GM12878 (cell line): Measurements from ENCODE around the gene ELOVL5. TPM values are rescaled to one million over a fixed set of nuclear protein-coding genes. Genes with fewer than 3 reads are reported as not detected.

Experiments used
- BCLAF1 ChIP-seq: fragments of 450-650 bp; IDR thresholded peaks from 2 replicates; pipeline ENCODE4 v1.6.1; 2017; ENCODE audit warnings: antibody characterized with exemption, mild to moderate bottlenecking, moderate library complexity
- CBFB ChIP-seq: IDR thresholded peaks from 2 replicates; pipeline ENCODE4 v1.6.1; 2016; ENCODE audit warnings: antibody characterized with exemption, low read depth
- CEBPB ChIP-seq, 2 experiments: fragments of 150-350 bp in 1 of 2; IDR thresholded peaks; 2 replicates each; pipeline ENCODE4 v1.6.1; 2012 to 2014; ENCODE audit warnings: low read depth in 2 of 2, low read length in 2 of 2, borderline replicate concordance in 1 of 2, inconsistent platforms in 1 of 2
- CHD1 ChIP-seq: IDR thresholded peaks from 2 replicates; pipeline ENCODE4 v1.6.1; 2012; ENCODE audit warnings: low read depth, low read length, improper control_type of control experiment
- FOXK2 ChIP-seq: fragments of 450-650 bp; IDR thresholded peaks from 2 replicates; pipeline ENCODE4 v1.6.1; 2017; ENCODE audit warnings: mild to moderate bottlenecking, moderate library complexity
- GATAD2B ChIP-seq: fragments of 450-650 bp; conservative IDR thresholded peaks from 2 replicates; pipeline ENCODE4 v1.6.1; 2017; ENCODE audit warnings: low read depth, mild to moderate bottlenecking, moderate library complexity
- HCFC1 ChIP-seq: fragments of 150-350 bp; IDR thresholded peaks from 2 replicates; pipeline ENCODE4 v1.6.1; 2014; ENCODE audit warnings: low read length
- IKZF2 ChIP-seq, 2 experiments: fragments of 450-650 bp; IDR thresholded peaks; 2 replicates each; pipeline ENCODE4 v1.6.1; 2017; ENCODE audit warnings: mild to moderate bottlenecking in 2 of 2, moderate library complexity in 2 of 2
- JUNB ChIP-seq: IDR thresholded peaks from 2 replicates; pipeline ENCODE4 v1.6.1; 2016; ENCODE audit warnings: antibody characterized with exemption, mild to moderate bottlenecking
- KAT2A ChIP-seq: conservative IDR thresholded peaks from 2 replicates; pipeline ENCODE4 v1.6.1; 2011; ENCODE audit warnings: low read depth, low read length; ENCODE audit not compliant: control insufficient read depth
- KLF5 ChIP-seq: fragments of 450-650 bp; IDR thresholded peaks from 2 replicates; pipeline ENCODE4 v1.6.1; 2014; ENCODE audit warnings: mild to moderate bottlenecking; ENCODE audit not compliant: partially characterized antibody
- MYC ChIP-seq: IDR thresholded peaks from 2 replicates; pipeline ENCODE4 v1.6.1; 2011; ENCODE audit warnings: mild to moderate bottlenecking, low read length, moderate library complexity, inconsistent platforms; ENCODE audit not compliant: insufficient read depth, insufficient replicate concordance, insufficient read length, severe bottlenecking
- NR2C1 ChIP-seq: fragments of 450-650 bp; IDR thresholded peaks from 2 replicates; pipeline ENCODE4 v1.6.1; 2017; ENCODE audit warnings: antibody characterized with exemption, mild to moderate bottlenecking, moderate library complexity
- NR2F1 ChIP-seq: fragments of 450-650 bp; conservative IDR thresholded peaks from 2 replicates; pipeline ENCODE4 v1.6.1; 2017; ENCODE audit warnings: mild to moderate bottlenecking
- NRF1 ChIP-seq: conservative IDR thresholded peaks from 2 replicates; pipeline ENCODE4 v1.6.1; 2011; ENCODE audit warnings: mild to moderate bottlenecking, low read depth, low read length, improper control_type of control experiment
- PAX8 ChIP-seq: fragments of 450-650 bp; IDR thresholded peaks from 2 replicates; pipeline ENCODE4 v1.6.1; 2017; ENCODE audit warnings: mild to moderate bottlenecking, moderate library complexity
- POLR2A ChIP-seq: IDR thresholded peaks from 2 replicates; pipeline ENCODE4 v1.6.1; 2011; ENCODE audit warnings: low read depth, mild to moderate bottlenecking, low read length
- POU2F2 ChIP-seq: IDR thresholded peaks from 3 replicates; pipeline ENCODE4 v1.6.1; 2011; ENCODE audit warnings: low read depth, mild to moderate bottlenecking, low read length, borderline replicate concordance
- RELA ChIP-seq: fragments of 450-650 bp; IDR thresholded peaks from 2 replicates; pipeline ENCODE4 v1.8.0; 2014; ENCODE audit warnings: borderline replicate concordance; ENCODE audit not compliant: partially characterized antibody
- RUNX3 ChIP-seq: IDR thresholded peaks from 2 replicates; pipeline ENCODE4 v1.6.1; 2012; ENCODE audit warnings: low read length, inconsistent platforms
- SRF ChIP-seq, 2 experiments: IDR thresholded peaks; 2 replicates each; pipeline ENCODE4 v1.6.1; 2011; ENCODE audit warnings: low read depth in 2 of 2, low read length in 2 of 2, mild to moderate bottlenecking in 1 of 2, moderate library complexity in 1 of 2
- TAF1 ChIP-seq: IDR thresholded peaks from 2 replicates; pipeline ENCODE4 v1.6.1; 2011; ENCODE audit warnings: mild to moderate bottlenecking, low read depth, low read length, borderline replicate concordance
- TCF12 ChIP-seq: IDR thresholded peaks from 2 replicates; pipeline ENCODE4 v1.6.1; 2011; ENCODE audit warnings: low read depth, mild to moderate bottlenecking, low read length
- ZNF207 ChIP-seq: fragments of 450-650 bp; IDR thresholded peaks from 2 replicates; pipeline ENCODE4 v1.6.1; 2014; ENCODE audit warnings: antibody characterized with exemption, mild to moderate bottlenecking, borderline replicate concordance
- ZNF274 ChIP-seq: IDR thresholded peaks from one replicate; pipeline ENCODE4 v1.8.0; 2011; ENCODE audit not compliant: insufficient read length, insufficient read depth
- ZSCAN29 ChIP-seq: fragments of 450-650 bp; IDR thresholded peaks from 2 replicates; pipeline ENCODE4 v1.6.1; 2017; ENCODE audit warnings: mild to moderate bottlenecking, moderate library complexity
- polyA plus RNA-seq, 11 experiments: library from polyadenylated mRNA; depleted of rRNA in 4 of 11; unstranded in 6 of 11; stranded (reverse) in 5 of 11; fragments of >200 nt; fragmentation: Nextera tagmentation in 4 of 11; fragmentation: Illumina TruSeq in 1 of 11; extraction: Ambion mirVana in 4 of 11; extraction: Trizol in 1 of 11; gene quantifications; 1 replicate in 1 of 11; 2 replicates in 10 of 11; pipeline versions ENCODE4 v1.2.1 to v1.2.3, GENCODE V29; 2011 to 2016; ENCODE audit warnings: inconsistent platforms in 2 of 11, missing spikeins in 2 of 11, low read depth in 1 of 11
- total RNA-seq, 4 experiments: library from RNA; depleted of rRNA in 3 of 4; stranded (reverse); fragments of >200 nt in 3 of 4; fragmentation: Illumina TruSeq in 1 of 4; extraction: Trizol in 1 of 4; gene quantifications; 2 replicates each; pipeline versions ENCODE4 v1.2.1 to v1.2.3, GENCODE V29; 2013 to 2021
- TF ChIP-seq, protein P1 (sequence below): fragments of 150-350 bp; IDR thresholded peaks from 2 replicates; pipeline ENCODE4 v1.6.1; 2016; ENCODE audit warnings: low read depth, low read length
- TF ChIP-seq, protein P2 (sequence below): IDR thresholded peaks from 2 replicates; pipeline ENCODE4 v1.6.1; 2012; ENCODE audit warnings: low read depth, low read length, improper control_type of control experiment

ELOVL5 gene
- total and polyA plus RNA-seq, 10 of the 15 experiments (the other 5 are each of a cell fraction or from before 2014, with no cell fraction given): 156 to 241 (median 196) TPM

DNA sequence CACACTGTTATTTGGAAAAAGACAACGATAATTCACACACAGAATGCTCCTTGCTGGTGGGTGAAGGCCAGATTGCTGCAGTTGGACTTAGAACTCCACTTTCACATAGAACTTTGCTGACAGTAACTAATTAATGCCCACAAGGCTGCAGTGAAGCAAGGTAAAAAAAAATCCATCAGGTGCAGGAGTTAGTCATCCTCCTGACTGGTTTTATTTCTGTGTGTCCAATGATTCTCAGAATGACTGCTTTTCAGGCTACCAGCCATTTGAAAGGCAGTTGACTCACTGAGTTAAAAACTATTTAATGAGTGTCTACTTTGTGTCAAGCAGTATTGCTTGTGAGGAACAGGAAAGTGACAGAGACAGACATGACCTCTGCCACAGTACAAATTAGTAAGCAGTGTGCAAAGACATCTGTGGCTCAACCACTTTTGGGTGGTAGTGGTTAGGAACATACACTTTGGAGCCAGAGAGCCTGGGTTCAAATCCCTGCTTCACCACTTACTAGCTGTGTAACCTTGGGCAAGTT, 41.9 kb downstream of the ELOVL5 start (continued):
- TF ChIP-seq, protein P1, sequence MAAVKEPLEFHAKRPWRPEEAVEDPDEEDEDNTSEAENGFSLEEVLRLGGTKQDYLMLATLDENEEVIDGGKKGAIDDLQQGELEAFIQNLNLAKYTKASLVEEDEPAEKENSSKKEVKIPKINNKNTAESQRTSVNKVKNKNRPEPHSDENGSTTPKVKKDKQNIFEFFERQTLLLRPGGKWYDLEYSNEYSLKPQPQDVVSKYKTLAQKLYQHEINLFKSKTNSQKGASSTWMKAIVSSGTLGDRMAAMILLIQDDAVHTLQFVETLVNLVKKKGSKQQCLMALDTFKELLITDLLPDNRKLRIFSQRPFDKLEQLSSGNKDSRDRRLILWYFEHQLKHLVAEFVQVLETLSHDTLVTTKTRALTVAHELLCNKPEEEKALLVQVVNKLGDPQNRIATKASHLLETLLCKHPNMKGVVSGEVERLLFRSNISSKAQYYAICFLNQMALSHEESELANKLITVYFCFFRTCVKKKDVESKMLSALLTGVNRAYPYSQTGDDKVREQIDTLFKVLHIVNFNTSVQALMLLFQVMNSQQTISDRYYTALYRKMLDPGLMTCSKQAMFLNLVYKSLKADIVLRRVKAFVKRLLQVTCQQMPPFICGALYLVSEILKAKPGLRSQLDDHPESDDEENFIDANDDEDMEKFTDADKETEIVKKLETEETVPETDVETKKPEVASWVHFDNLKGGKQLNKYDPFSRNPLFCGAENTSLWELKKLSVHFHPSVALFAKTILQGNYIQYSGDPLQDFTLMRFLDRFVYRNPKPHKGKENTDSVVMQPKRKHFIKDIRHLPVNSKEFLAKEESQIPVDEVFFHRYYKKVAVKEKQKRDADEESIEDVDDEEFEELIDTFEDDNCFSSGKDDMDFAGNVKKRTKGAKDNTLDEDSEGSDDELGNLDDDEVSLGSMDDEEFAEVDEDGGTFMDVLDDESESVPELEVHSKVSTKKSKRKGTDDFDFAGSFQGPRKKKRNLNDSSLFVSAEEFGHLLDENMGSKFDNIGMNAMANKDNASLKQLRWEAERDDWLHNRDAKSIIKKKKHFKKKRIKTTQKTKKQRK: no peak
- TF ChIP-seq IKZF2 (IDR thresholded peaks at IDR 0.05) (peak; percentile 79 to 91), NR2F1 (peak; percentile 84), NRF1 (no peak), NR2C1 (no peak), FOXK2 (no peak), RUNX3 (peak; percentile 57; the same call in 1 of the 2 replicates), KLF5 (no peak), ZNF207 (no peak), ZNF274 (no peak), POU2F2 (no peak), BCLAF1 (no peak), CHD1 (no peak), TCF12 (no peak), MYC (no peak), JUNB (peak; percentile 85), CEBPB (IDR thresholded peaks at IDR 0.05; ENCODE audit: borderline replicate concordance in 1 of 2, low read depth in 2 of 2, low read length in 2 of 2) (no peak), PAX8 (no peak), POLR2A (no peak), CBFB (peak; percentile 52; the same call in 1 of the 2 replicates), TAF1 (no peak), ZSCAN29 (no peak), GATAD2B (0 out of 2 replicates have a peak, but pooled peaks have one; percentile 26), SRF (IDR thresholded peaks at IDR 0.05; ENCODE audit: low read depth in 2 of 2, low read length in 2 of 2) (no peak), KAT2A (no peak), RELA (no peak), HCFC1 (no peak)
- TF ChIP-seq, protein P2, sequence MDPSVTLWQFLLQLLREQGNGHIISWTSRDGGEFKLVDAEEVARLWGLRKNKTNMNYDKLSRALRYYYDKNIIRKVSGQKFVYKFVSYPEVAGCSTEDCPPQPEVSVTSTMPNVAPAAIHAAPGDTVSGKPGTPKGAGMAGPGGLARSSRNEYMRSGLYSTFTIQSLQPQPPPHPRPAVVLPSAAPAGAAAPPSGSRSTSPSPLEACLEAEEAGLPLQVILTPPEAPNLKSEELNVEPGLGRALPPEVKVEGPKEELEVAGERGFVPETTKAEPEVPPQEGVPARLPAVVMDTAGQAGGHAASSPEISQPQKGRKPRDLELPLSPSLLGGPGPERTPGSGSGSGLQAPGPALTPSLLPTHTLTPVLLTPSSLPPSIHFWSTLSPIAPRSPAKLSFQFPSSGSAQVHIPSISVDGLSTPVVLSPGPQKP: no peak
